GM21825 (cell line): ENCODE data around the gene COG4.

Source experiments
- ATAC-seq: cut with Tn5 transposase; IDR thresholded peaks from one replicate; pipeline ENCODE4 v1.9.1; 2021; ENCODE audit warnings: mild to moderate bottlenecking, moderate library complexity; ENCODE audit not compliant: unreplicated experiment

Gene COG4

GRCh38 chr16:70434484-70435260, 88.7 kb downstream of the COG4 start:
- ATAC-seq: no peak

- ATAC-seq: no peak
Observed at GRCh38 chr16:70433458-70434103, 89.8 kb downstream of the COG4 start.

- peak; percentile 17 for ATAC-seq
Observed at GRCh38 chr16:70432723-70433457, 90.5 kb downstream of the COG4 start.

- ATAC-seq: no peak
Observed at GRCh38 chr16:70432356-70432722, 91.0 kb downstream of the COG4 start.

- ATAC-seq: peak; percentile 44
Observed at GRCh38 chr16:70430667-70431536, 92.5 kb downstream of the COG4 start.
